ENCODE results near the gene KIF26A.

KIF26A gene

GRCh38 chr14:104212206-104213095, 74.1 kb downstream of the KIF26A start:
- Histone ChIP-seq H3K4me3 (ENCODE audit: low read depth in 1 of 5, low read length in 5 of 5) (no peak overlapping the region), H3K27me3 (ENCODE audit: control insufficient read depth in 5 of 5, insufficient read depth in 4 of 5, low read length in 5 of 5) (peaks cover under 1 to 30% (median 13%) of the 10 kb centered on the region in 5 donors), H3K27ac (ENCODE audit: low read depth, low read length) (no peak overlapping the region), H3K9ac (ENCODE audit: low read length in 5 of 5) (no peak overlapping the region), H3K36me3 (ENCODE audit: control insufficient read depth in 5 of 5, insufficient read depth in 5 of 5, low read length in 5 of 5) (no peaks in the 10 kb centered on the region), H3K9me3 (ENCODE audit: control insufficient read depth in 5 of 5, low read length in 5 of 5) (no peaks in the 10 kb centered on the region), H3K4me1 (ENCODE audit: control insufficient read depth in 5 of 5, insufficient read depth in 5 of 5, low read length in 5 of 5) (no peaks in the 10 kb centered on the region)

GRCh38 chr14:104213301-104214034, 75.1 kb downstream of the KIF26A start:
- no peaks in the 10 kb centered on the region for H3K4me1 ChIP-seq (ENCODE audit: control insufficient read depth in 5 of 5, insufficient read depth in 5 of 5, low read length in 5 of 5)
- H3K36me3 ChIP-seq (ENCODE audit: control insufficient read depth in 5 of 5, insufficient read depth in 5 of 5, low read length in 5 of 5), result no peaks in the 10 kb centered on the region
- H3K27me3 ChIP-seq (ENCODE audit: control insufficient read depth in 5 of 5, insufficient read depth in 4 of 5, low read length in 5 of 5), result peaks cover 0 to 35% (median 15%) of the 10 kb centered on the region in 5 donors
- H3K9me3 ChIP-seq (ENCODE audit: control insufficient read depth in 5 of 5, low read length in 5 of 5), result no peaks in the 10 kb centered on the region
- H3K4me3 ChIP-seq (ENCODE audit: low read depth in 1 of 5, low read length in 5 of 5), result no peak overlapping the region
- H3K9ac ChIP-seq (ENCODE audit: low read length in 5 of 5), result no peak overlapping the region
- no peak overlapping the region for H3K27ac ChIP-seq (ENCODE audit: low read depth, low read length)

GRCh38 chr14:104214431-104215218, 76.2 kb downstream of the KIF26A start:
- no peaks in the 10 kb centered on the region for H3K9me3 ChIP-seq (ENCODE audit: control insufficient read depth in 5 of 5, low read length in 5 of 5)
- no peak overlapping the region for H3K9ac ChIP-seq (ENCODE audit: low read length in 5 of 5)
- no peak overlapping the region for H3K27ac ChIP-seq (ENCODE audit: low read depth, low read length)
- H3K4me3 ChIP-seq (ENCODE audit: low read depth in 1 of 5, low read length in 5 of 5), result no peak overlapping the region
- peaks cover 0 to 35% (median 16%) of the 10 kb centered on the region in 5 donors for H3K27me3 ChIP-seq (ENCODE audit: control insufficient read depth in 5 of 5, insufficient read depth in 4 of 5, low read length in 5 of 5)
- H3K36me3 ChIP-seq (ENCODE audit: control insufficient read depth in 5 of 5, insufficient read depth in 5 of 5, low read length in 5 of 5), result no peaks in the 10 kb centered on the region
- no peaks in the 10 kb centered on the region for H3K4me1 ChIP-seq (ENCODE audit: control insufficient read depth in 5 of 5, insufficient read depth in 5 of 5, low read length in 5 of 5)

- peaks cover 2 to 38% (median 22%) of the 10 kb centered on the region in 5 donors for H3K27me3 ChIP-seq (ENCODE audit: control insufficient read depth in 5 of 5, insufficient read depth in 4 of 5, low read length in 5 of 5)
- no peak overlapping the region for H3K9ac ChIP-seq (ENCODE audit: low read length in 5 of 5)
- H3K36me3 ChIP-seq (ENCODE audit: control insufficient read depth in 5 of 5, insufficient read depth in 5 of 5, low read length in 5 of 5), result no peaks in the 10 kb centered on the region
- H3K4me3 ChIP-seq (ENCODE audit: low read depth in 1 of 5, low read length in 5 of 5), result no peak overlapping the region
- H3K9me3 ChIP-seq (ENCODE audit: control insufficient read depth in 5 of 5, low read length in 5 of 5), result no peaks in the 10 kb centered on the region
- no peak overlapping the region for H3K27ac ChIP-seq (ENCODE audit: low read depth, low read length)
- H3K4me1 ChIP-seq (ENCODE audit: control insufficient read depth in 5 of 5, insufficient read depth in 5 of 5, low read length in 5 of 5), result peaks cover 0 to 6% (median 3%) of the 10 kb centered on the region in 5 donors
Measured at GRCh38 chr14:104215706-104216334, 77.4 kb downstream of the KIF26A start.

- Histone ChIP-seq H3K9me3 (ENCODE audit: control insufficient read depth in 5 of 5, low read length in 5 of 5) (no peaks in the 10 kb centered on the region), H3K36me3 (ENCODE audit: control insufficient read depth in 5 of 5, insufficient read depth in 5 of 5, low read length in 5 of 5) (no peaks in the 10 kb centered on the region), H3K27me3 (ENCODE audit: control insufficient read depth in 5 of 5, insufficient read depth in 4 of 5, low read length in 5 of 5) (peaks cover 7 to 36% (median 25%) of the 10 kb centered on the region in 5 donors), H3K4me1 (ENCODE audit: control insufficient read depth in 5 of 5, insufficient read depth in 5 of 5, low read length in 5 of 5) (peaks cover 0 to 6% (median 3%) of the 10 kb centered on the region in 5 donors), H3K4me3 (ENCODE audit: low read depth in 1 of 5, low read length in 5 of 5) (no peak overlapping the region), H3K27ac (ENCODE audit: low read depth, low read length) (no peak overlapping the region), H3K9ac (ENCODE audit: low read length in 5 of 5) (no peak overlapping the region)
Measured at GRCh38 chr14:104216457-104216856, 78.1 kb downstream of the KIF26A start.

- Histone ChIP-seq H3K4me1 (ENCODE audit: control insufficient read depth in 5 of 5, insufficient read depth in 5 of 5, low read length in 5 of 5) (peaks cover 0 to 7% (median 3%) of the 10 kb centered on the region in 5 donors), H3K4me3 (ENCODE audit: low read depth in 1 of 5, low read length in 5 of 5) (no peak overlapping the region), H3K27me3 (ENCODE audit: control insufficient read depth in 5 of 5, insufficient read depth in 4 of 5, low read length in 5 of 5) (peaks cover 17 to 33% (median 26%) of the 10 kb centered on the region in 5 donors), H3K9me3 (ENCODE audit: control insufficient read depth in 5 of 5, low read length in 5 of 5) (no peaks in the 10 kb centered on the region), H3K9ac (ENCODE audit: low read length in 5 of 5) (no peak overlapping the region), H3K36me3 (ENCODE audit: control insufficient read depth in 5 of 5, insufficient read depth in 5 of 5, low read length in 5 of 5) (no peaks in the 10 kb centered on the region), H3K27ac (ENCODE audit: low read depth, low read length) (no peak overlapping the region)
Measured at GRCh38 chr14:104217486-104218360, 79.3 kb downstream of the KIF26A start.

GRCh38 chr14:104218361-104219180, 80.2 kb downstream of the KIF26A start:
- H3K4me3 ChIP-seq (ENCODE audit: low read depth in 1 of 5, low read length in 5 of 5), result no peak overlapping the region
- peaks cover 17 to 36% (median 33%) of the 10 kb centered on the region in 5 donors for H3K27me3 ChIP-seq (ENCODE audit: control insufficient read depth in 5 of 5, insufficient read depth in 4 of 5, low read length in 5 of 5)

GRCh38 chr14:104219731-104220214, 81.4 kb downstream of the KIF26A start:
- Histone ChIP-seq H3K9ac (ENCODE audit: low read length in 5 of 5) (no peak overlapping the region), H3K9me3 (ENCODE audit: control insufficient read depth in 5 of 5, low read length in 5 of 5) (no peaks in the 10 kb centered on the region), H3K4me3 (ENCODE audit: low read depth in 1 of 5, low read length in 5 of 5) (no peak overlapping the region), H3K27ac (ENCODE audit: low read depth, low read length) (no peak overlapping the region), H3K27me3 (ENCODE audit: control insufficient read depth in 5 of 5, insufficient read depth in 4 of 5, low read length in 5 of 5) (peaks cover 22 to 44% (median 40%) of the 10 kb centered on the region in 5 donors), H3K36me3 (ENCODE audit: control insufficient read depth in 5 of 5, insufficient read depth in 5 of 5, low read length in 5 of 5) (no peaks in the 10 kb centered on the region), H3K4me1 (ENCODE audit: control insufficient read depth in 5 of 5, insufficient read depth in 5 of 5, low read length in 5 of 5) (peaks cover 0 to 25% (median 8%) of the 10 kb centered on the region in 5 donors)

More at GRCh38 chr14:104218361-104219180, 80.2 kb downstream of the KIF26A start:
- Histone ChIP-seq H3K9ac (ENCODE audit: low read length in 5 of 5) (no peak overlapping the region), H3K9me3 (ENCODE audit: control insufficient read depth in 5 of 5, low read length in 5 of 5) (no peaks in the 10 kb centered on the region), H3K4me1 (ENCODE audit: control insufficient read depth in 5 of 5, insufficient read depth in 5 of 5, low read length in 5 of 5) (peaks cover 0 to 14% (median 6%) of the 10 kb centered on the region in 5 donors), H3K36me3 (ENCODE audit: control insufficient read depth in 5 of 5, insufficient read depth in 5 of 5, low read length in 5 of 5) (no peaks in the 10 kb centered on the region), H3K27ac (ENCODE audit: low read depth, low read length) (no peak overlapping the region)
